GM23248 (cell line): Measurements from ENCODE around the gene PHC2. TPM values are rescaled to one million over a fixed set of nuclear protein-coding genes. Genes with fewer than 3 reads are reported as not detected.
"Not testable (repeated sequence)": the region's sequence is repeated elsewhere in the genome, so short reads cannot be mapped to it uniquely, and the experiment has no call there.

Experiments
- DNase-seq: peaks from one replicate; pipeline ENCODE4 v3.0.0-alpha.2; 2015
- H2AFZ ChIP-seq: fragments of 200-600 bp; sonication (generic); 2 replicates; pipeline ENCODE4 v1.6.1; 2016; ENCODE audit warnings: antibody characterized with exemption
- H3F3A ChIP-seq: fragments of 200-600 bp; sonication (generic); 2 replicates; pipeline ENCODE4 v1.6.1; 2016; ENCODE audit warnings: mild to moderate bottlenecking, antibody characterized with exemption, mixed run types; ENCODE audit not compliant: insufficient read depth
- H3K27ac ChIP-seq: fragments of 200-600 bp; sonication (generic); 2 replicates; pipeline ENCODE4 v1.5.1; 2016; ENCODE audit warnings: mild to moderate bottlenecking
- H3K27me3 ChIP-seq: fragments of 200-600 bp; sonication (generic); replicated peaks from 2 replicates; pipeline ENCODE4 v1.6.1; 2016; ENCODE audit warnings: mild to moderate bottlenecking; ENCODE audit not compliant: insufficient read depth
- H3K36me3 ChIP-seq: fragments of 200-600 bp; sonication (generic); 2 replicates; pipeline ENCODE4 v1.6.1; 2016; ENCODE audit warnings: low read depth, mild to moderate bottlenecking
- H3K4me1 ChIP-seq: fragments of 200-600 bp; sonication (generic); 2 replicates; pipeline ENCODE4 v1.6.1; 2016; ENCODE audit warnings: mild to moderate bottlenecking; ENCODE audit not compliant: insufficient read depth
- H3K4me2 ChIP-seq: fragments of 200-600 bp; sonication (generic); one replicate; pipeline ENCODE4 v1.6.1; 2016; ENCODE audit warnings: mild to moderate bottlenecking; ENCODE audit not compliant: unreplicated experiment
- H3K4me3 ChIP-seq: fragments of 200-600 bp; sonication (generic); 2 replicates; pipeline ENCODE4 v1.5.1; 2016; ENCODE audit warnings: mild to moderate bottlenecking
- H3K79me2 ChIP-seq: fragments of 200-600 bp; sonication (generic); 2 replicates; pipeline ENCODE4 v1.6.1; 2016; ENCODE audit warnings: mild to moderate bottlenecking; ENCODE audit not compliant: insufficient read depth
- H3K9ac ChIP-seq: fragments of 200-600 bp; sonication (generic); 2 replicates; pipeline ENCODE4 v1.6.1; 2016; ENCODE audit warnings: mild to moderate bottlenecking
- H3K9me2 ChIP-seq: fragments of 200-600 bp; sonication (generic); 2 replicates; pipeline ENCODE4 v1.6.1; 2016; ENCODE audit warnings: mixed run types, mild to moderate bottlenecking, moderate library complexity; ENCODE audit not compliant: insufficient read depth
- H3K9me3 ChIP-seq: fragments of 200-600 bp; sonication (generic); one replicate; pipeline ENCODE4 v1.6.1; 2017; ENCODE audit warnings: low read depth
- H4K20me1 ChIP-seq: fragments of 200-600 bp; sonication (generic); 2 replicates; pipeline ENCODE4 v1.6.0; 2016; ENCODE audit not compliant: insufficient read depth
- EZH2 ChIP-seq: fragments of 200-600 bp; sonication (generic); IDR thresholded peaks from 2 replicates; pipeline ENCODE4 v1.6.1; 2018; ENCODE audit warnings: antibody characterized with exemption, mild to moderate bottlenecking; ENCODE audit not compliant: insufficient read depth, poor library complexity, severe bottlenecking
- EZH2phosphoT487 ChIP-seq: fragments of 200-600 bp; sonication (generic); IDR thresholded peaks from 2 replicates; pipeline ENCODE4 v1.6.1; 2018; ENCODE audit warnings: antibody characterized with exemption, moderate library complexity, mild to moderate bottlenecking, low read depth; ENCODE audit not compliant: insufficient read depth
- WGBS, 2 experiments: methylation state at CpG; one replicate each; pipeline ENCODE4 v1.1.6; 2015 to 2017; ENCODE audit warnings: low lambda C conversion rate in 2 of 2, low coverage in 1 of 2; ENCODE audit errors: missing lambda C conversion rate in 2 of 2; 5-methylcytosine and 5-hydroxymethylcytosine counted together
- in situ Hi-C: fragments of 300-500 bp; cut with MboI; formaldehyde crosslinking; loops from 2 replicates; pipeline ENCODE4 v1.15.0; 2020
- polyA plus RNA-seq: library from polyadenylated mRNA; unstranded; fragments of >200 nt; fragmentation: Nextera tagmentation; extraction: Ambion mirVana; gene quantifications from 2 replicates; pipeline ENCODE4 v1.2.1, GENCODE V29; 2016
- total RNA-seq: library from RNA; depleted of rRNA; stranded (reverse); fragments of >200 nt; shearing (Covaris generic); gene quantifications from 2 replicates; pipeline ENCODE4 v1.2.3, GENCODE V29; 2014

Gene PHC2
- total and polyA plus RNA-seq, 2 experiments from 2014 or later: 15.1 to 74.7 TPM

GRCh38 chr1:33295023-33295422 lies 135.9 kb downstream of the PHC2 start:
- Histone ChIP-seq H3K79me2 (no peaks in the 10 kb centered on the region), H3K36me3 (no peaks in the 10 kb centered on the region)
- in situ Hi-C loops: loop anchor here (5.0 to 25.0 kb wide), 2 partner anchors 72 to 167 kb away; partner anchors contain the start of gene ZSCAN20

GRCh38 chr1:33294071-33295010 lies 136.6 kb downstream of the PHC2 start:
- H3K36me3 ChIP-seq: no peaks in the 10 kb centered on the region
- no peaks in the 10 kb centered on the region for H4K20me1 ChIP-seq
- in situ Hi-C loops: loop anchor here (5.0 to 25.0 kb wide), 2 partner anchors 73 to 168 kb away; partner anchors contain the start of gene ZSCAN20
- H3F3A ChIP-seq: no peaks in the 10 kb centered on the region
- no peak overlapping the region for H3K27ac ChIP-seq
- TF ChIP-seq EZH2phosphoT487: no peak
- TF ChIP-seq EZH2: no peak
- H3K9me2 ChIP-seq: no peaks in the 10 kb centered on the region
- H3K9ac ChIP-seq: no peak overlapping the region
- no peaks in the 10 kb centered on the region for H3K27me3 ChIP-seq
- no peak overlapping the region for H3K4me3 ChIP-seq
- no peak overlapping the region for H3K4me2 ChIP-seq
- no peaks in the 10 kb centered on the region for H3K9me3 ChIP-seq
- no peaks in the 10 kb centered on the region for H3K4me1 ChIP-seq
- no peak for DNase-seq
- 78 to 83% methylated on average over 13 of the region's 13 CpGs for WGBS, 2 experiments
- H2AFZ ChIP-seq: no peak overlapping the region
- H3K79me2 ChIP-seq: no peaks in the 10 kb centered on the region

More at GRCh38 chr1:33295023-33295422, 135.9 kb downstream of the PHC2 start:
- Histone ChIP-seq H3K27ac (no peak overlapping the region), H3F3A (no peaks in the 10 kb centered on the region), H3K4me1 (no peaks in the 10 kb centered on the region), H3K9me2 (no peaks in the 10 kb centered on the region), H4K20me1 (no peaks in the 10 kb centered on the region), H3K4me3 (no peak overlapping the region), H3K9ac (no peak overlapping the region), H3K9me3 (no peaks in the 10 kb centered on the region), H3K27me3 (no peaks in the 10 kb centered on the region), H2AFZ (no peak overlapping the region), H3K4me2 (no peak overlapping the region)
- 62% methylated on average over 15 of the region's 15 CpGs for WGBS, 2 experiments
- TF ChIP-seq EZH2phosphoT487 (no peak), EZH2 (no peak)
- DNase-seq: no peak

DNA sequence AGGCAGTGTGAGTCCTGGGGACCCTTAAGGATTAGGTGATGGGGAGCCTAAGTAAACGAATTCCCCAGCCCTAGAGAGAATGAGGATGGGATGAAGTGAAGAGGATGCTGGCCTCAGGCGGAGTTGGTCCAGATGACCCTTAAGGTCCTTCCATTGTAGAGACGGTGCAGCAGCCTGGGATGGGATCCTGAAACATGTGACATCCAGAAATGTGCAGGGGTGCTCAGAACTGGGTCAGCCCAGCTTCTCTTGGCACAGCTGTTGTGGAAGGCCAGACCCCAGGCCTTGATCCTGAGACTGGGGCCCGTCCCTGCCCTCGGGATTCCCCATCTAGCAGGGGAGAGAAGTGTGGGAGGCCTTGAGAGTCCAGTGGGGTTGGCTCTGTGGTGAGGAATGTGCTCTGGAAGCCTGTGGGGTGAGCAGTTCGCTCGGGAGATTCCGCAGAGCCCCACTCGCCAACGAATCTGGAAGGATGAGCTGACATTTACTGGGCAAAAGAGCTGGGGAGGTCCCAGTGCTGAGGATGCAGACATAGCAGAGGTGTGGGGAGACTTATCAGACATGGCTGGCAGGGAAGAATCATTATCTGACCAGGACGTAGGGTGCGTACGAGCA lies 138.1 kb downstream of the PHC2 start:
- 74 to 78% methylated on average over 13 of the region's 13 CpGs for WGBS, 2 experiments
- in situ Hi-C loops: loop anchor here (25.0 kb wide), 1 partner anchor 169 kb away; the partner anchor contains the start of gene ZSCAN20
- DNase-seq: no peak

GRCh38 chr1:33290615-33291014 lies 140.3 kb downstream of the PHC2 start:
- H4K20me1 ChIP-seq, H3K27me3 ChIP-seq, H3K4me2 ChIP-seq, H3K4me3 ChIP-seq, H2AFZ ChIP-seq, H3K9ac ChIP-seq, H3K79me2 ChIP-seq, H3K9me2 ChIP-seq, DNase-seq, H3K36me3 ChIP-seq, H3F3A ChIP-seq, H3K27ac ChIP-seq, H3K9me3 ChIP-seq, H3K4me1 ChIP-seq: not testable (repeated sequence)
- in situ Hi-C loops: loop anchor here (25.0 kb wide), 1 partner anchor 172 kb away; the partner anchor contains the start of gene ZSCAN20
- WGBS, 2 experiments: 95 to 96% methylated on average over 1 of the region's 2 CpGs

More for the DNA sequence above, 138.1 kb downstream of the PHC2 start:
- no peaks in the 10 kb centered on the region for H3K9me3 ChIP-seq
- H3K4me2 ChIP-seq: no peak overlapping the region
- no peaks in the 10 kb centered on the region for H3K4me1 ChIP-seq
- no peak overlapping the region for H3K9ac ChIP-seq
- no peaks in the 10 kb centered on the region for H3K9me2 ChIP-seq
- no peak overlapping the region for H3K4me3 ChIP-seq
- H3F3A ChIP-seq: no peaks in the 10 kb centered on the region
- no peak for TF ChIP-seq EZH2
- no peak for TF ChIP-seq EZH2phosphoT487
- no peak overlapping the region for H3K27ac ChIP-seq
- no peaks in the 10 kb centered on the region for H3K36me3 ChIP-seq
- no peaks in the 10 kb centered on the region for H4K20me1 ChIP-seq
- no peaks in the 10 kb centered on the region for H3K27me3 ChIP-seq
- H2AFZ ChIP-seq: no peak overlapping the region
- H3K79me2 ChIP-seq: no peaks in the 10 kb centered on the region
